ENCODE data around the gene PLB1. TPM values are rescaled to one million over a fixed set of nuclear protein-coding genes. Genes with fewer than 3 reads are reported as not detected.

Gene PLB1
- total RNA-seq, 1 experiment from 2014 or later: 0.44 TPM

DNA sequence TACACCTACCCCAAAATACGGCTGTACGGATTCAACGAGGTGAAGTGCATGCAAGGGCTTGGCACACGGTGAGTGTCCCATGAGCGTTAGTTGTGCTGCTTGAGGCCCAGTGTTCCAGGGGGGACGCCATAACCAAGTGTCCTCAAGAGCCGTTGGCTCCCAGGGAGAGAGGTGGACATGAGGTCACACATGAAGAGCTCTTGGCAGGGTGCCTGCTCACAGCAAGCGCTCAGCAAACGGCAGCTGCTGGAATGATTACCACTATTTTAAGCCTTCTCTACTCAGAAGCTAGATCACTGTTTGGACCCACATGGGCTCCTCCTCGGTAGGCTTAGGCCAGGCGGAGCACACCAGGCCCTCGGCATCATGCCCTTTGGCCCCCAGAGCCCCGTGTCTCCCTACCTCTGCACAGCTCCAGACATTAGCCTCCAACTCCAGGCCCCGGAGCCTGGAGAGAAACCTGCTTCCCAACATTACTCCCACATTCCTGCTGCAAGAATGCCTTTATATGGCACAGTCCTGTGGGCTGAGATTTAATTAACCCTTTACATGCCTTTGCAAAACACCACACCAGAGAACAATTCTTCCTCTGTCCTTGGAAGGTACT, 187.3 kb downstream of the PLB1 start:
- ChIA-PET POLR2A (interaction anchor here (0.6 to 1.0 kb wide), 2 partner anchors 10 to 209 kb away, joined by 3 read pairs; no protein-coding TSS in a partner anchor), CTCF (interaction anchor here (0.6 to 1.7 kb wide), 3 partner anchors 89 to 117 kb away, joined by 3 to 6 read pairs (median 3); no protein-coding TSS in a partner anchor)
- Mint-ChIP-seq H3K9me3 (peaks cover 13% of the 10 kb centered on the region), H3K27me3 (ENCODE audit: low read depth) (no peaks in the 10 kb centered on the region), H3K4me3 (no peak overlapping the region), H3K27ac (no peak overlapping the region), H3K36me3 (no peaks in the 10 kb centered on the region), H3K4me1 (peaks cover 25% of the 10 kb centered on the region)
- 0 out of 2 replicates have a peak, but pooled peaks have one; percentile 32 for TF ChIP-seq TEAD4 (CRISPR knock-in tag; IDR thresholded peaks at IDR 0.05)
- TF ChIP-seq, protein P1, sequence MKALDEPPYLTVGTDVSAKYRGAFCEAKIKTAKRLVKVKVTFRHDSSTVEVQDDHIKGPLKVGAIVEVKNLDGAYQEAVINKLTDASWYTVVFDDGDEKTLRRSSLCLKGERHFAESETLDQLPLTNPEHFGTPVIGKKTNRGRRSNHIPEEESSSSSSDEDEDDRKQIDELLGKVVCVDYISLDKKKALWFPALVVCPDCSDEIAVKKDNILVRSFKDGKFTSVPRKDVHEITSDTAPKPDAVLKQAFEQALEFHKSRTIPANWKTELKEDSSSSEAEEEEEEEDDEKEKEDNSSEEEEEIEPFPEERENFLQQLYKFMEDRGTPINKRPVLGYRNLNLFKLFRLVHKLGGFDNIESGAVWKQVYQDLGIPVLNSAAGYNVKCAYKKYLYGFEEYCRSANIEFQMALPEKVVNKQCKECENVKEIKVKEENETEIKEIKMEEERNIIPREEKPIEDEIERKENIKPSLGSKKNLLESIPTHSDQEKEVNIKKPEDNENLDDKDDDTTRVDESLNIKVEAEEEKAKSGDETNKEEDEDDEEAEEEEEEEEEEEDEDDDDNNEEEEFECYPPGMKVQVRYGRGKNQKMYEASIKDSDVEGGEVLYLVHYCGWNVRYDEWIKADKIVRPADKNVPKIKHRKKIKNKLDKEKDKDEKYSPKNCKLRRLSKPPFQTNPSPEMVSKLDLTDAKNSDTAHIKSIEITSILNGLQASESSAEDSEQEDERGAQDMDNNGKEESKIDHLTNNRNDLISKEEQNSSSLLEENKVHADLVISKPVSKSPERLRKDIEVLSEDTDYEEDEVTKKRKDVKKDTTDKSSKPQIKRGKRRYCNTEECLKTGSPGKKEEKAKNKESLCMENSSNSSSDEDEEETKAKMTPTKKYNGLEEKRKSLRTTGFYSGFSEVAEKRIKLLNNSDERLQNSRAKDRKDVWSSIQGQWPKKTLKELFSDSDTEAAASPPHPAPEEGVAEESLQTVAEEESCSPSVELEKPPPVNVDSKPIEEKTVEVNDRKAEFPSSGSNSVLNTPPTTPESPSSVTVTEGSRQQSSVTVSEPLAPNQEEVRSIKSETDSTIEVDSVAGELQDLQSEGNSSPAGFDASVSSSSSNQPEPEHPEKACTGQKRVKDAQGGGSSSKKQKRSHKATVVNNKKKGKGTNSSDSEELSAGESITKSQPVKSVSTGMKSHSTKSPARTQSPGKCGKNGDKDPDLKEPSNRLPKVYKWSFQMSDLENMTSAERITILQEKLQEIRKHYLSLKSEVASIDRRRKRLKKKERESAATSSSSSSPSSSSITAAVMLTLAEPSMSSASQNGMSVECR (CRISPR knock-in tag; IDR thresholded peaks at IDR 0.05; ENCODE audit: borderline replicate concordance): no peak
- ATAC-seq (peak; percentile 88), DNase-seq (ENCODE audit: low spot score) (no peak)

DNA sequence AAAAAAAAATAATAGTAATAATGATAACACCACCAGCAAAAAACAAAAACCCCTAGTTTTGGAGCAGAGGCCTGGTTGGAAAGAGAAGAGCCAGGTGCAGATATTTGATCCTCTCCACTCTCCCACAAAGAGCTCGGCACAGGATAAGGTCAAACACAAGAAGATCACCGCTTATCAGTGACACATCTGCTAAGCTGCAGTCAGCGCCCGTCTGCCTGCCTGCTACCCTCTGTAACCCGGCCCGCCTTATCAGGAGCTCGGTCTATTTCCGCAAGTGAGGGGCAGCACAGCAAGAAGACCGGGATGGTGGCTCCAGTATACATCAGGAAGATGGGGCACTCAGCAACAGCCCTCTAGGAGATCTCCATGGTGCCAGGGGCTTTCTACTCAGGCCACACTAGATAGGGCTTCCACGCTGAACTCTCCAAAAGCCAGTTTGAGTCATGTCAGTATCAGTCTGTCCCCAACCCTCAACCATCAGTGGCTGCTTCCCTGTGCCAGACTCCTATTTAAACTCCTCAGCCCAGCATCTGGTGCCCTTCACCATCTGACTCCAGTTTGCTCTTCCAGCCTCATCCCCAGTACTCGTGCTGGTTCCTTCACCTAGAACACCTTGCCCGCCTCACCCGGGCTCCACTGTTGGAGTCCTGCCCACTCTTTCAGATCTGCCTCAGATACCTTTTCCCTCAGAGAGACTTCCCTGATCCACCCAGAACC, 188.4 kb downstream of the PLB1 start:
- Mint-ChIP-seq H3K4me3 (no peak overlapping the region), H3K9me3 (peaks cover 13% of the 10 kb centered on the region), H3K4me1 (peaks cover 25% of the 10 kb centered on the region), H3K27ac (no peak overlapping the region), H3K27me3 (ENCODE audit: low read depth) (no peaks in the 10 kb centered on the region), H3K36me3 (no peaks in the 10 kb centered on the region)
- ChIA-PET POLR2A (no interaction called here), CTCF (interaction anchor here (1.7 kb wide), 1 partner anchor 90 kb away, joined by 6 read pairs; no protein-coding TSS in a partner anchor)
- ATAC-seq (no peak), DNase-seq (ENCODE audit: low spot score) (no peak)
- TF ChIP-seq JAZF1 (CRISPR knock-in tag; IDR thresholded peaks at IDR 0.05) (no peak), TEAD1 (CRISPR knock-in tag; IDR thresholded peaks at IDR 0.05) (no peak)

DNA sequence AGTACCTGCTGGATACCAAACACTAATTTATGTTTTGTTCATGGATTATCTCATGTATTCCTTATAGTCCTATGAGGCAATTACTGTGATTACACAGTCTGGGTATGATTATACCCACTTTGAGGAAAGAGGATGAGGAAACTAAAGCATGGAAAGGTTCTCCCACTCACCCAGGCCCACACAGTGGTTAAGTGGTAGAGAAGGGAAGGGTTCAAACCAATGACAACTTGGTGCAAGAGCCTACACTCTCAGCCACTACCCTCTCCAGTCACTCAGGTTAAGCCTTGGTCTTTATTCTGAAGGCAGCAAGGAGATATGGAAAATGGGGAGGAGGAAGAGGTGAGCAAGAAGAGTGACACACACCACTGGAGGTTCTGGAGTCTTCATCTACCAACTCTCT, 191.3 kb downstream of the PLB1 start:
- no peak overlapping the region for H3K27ac Mint-ChIP-seq
- H3K36me3 Mint-ChIP-seq: no peaks in the 10 kb centered on the region
- no peak overlapping the region for H3K4me3 Mint-ChIP-seq
- no peaks in the 10 kb centered on the region for H3K27me3 Mint-ChIP-seq (ENCODE audit: low read depth)
- peaks cover 16% of the 10 kb centered on the region for H3K4me1 Mint-ChIP-seq
- DNase-seq (ENCODE audit: low spot score): no peak
- TF ChIP-seq RELA (CRISPR knock-in tag; IDR thresholded peaks at IDR 0.05; ENCODE audit: borderline replicate concordance): no peak
- TF ChIP-seq, protein P2, sequence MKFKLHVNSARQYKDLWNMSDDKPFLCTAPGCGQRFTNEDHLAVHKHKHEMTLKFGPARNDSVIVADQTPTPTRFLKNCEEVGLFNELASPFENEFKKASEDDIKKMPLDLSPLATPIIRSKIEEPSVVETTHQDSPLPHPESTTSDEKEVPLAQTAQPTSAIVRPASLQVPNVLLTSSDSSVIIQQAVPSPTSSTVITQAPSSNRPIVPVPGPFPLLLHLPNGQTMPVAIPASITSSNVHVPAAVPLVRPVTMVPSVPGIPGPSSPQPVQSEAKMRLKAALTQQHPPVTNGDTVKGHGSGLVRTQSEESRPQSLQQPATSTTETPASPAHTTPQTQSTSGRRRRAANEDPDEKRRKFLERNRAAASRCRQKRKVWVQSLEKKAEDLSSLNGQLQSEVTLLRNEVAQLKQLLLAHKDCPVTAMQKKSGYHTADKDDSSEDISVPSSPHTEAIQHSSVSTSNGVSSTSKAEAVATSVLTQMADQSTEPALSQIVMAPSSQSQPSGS (CRISPR knock-in tag; IDR thresholded peaks at IDR 0.05; ENCODE audit: borderline replicate concordance, low read depth): no peak
- no peak for TF ChIP-seq TEAD4 (CRISPR knock-in tag; IDR thresholded peaks at IDR 0.05)
- no peak for TF ChIP-seq ZNF671 (CRISPR knock-in tag; IDR thresholded peaks at IDR 0.05)
- TF ChIP-seq ZNF232 (CRISPR knock-in tag; IDR thresholded peaks at IDR 0.05): no peak
- TF ChIP-seq ZNF396 (CRISPR knock-in tag; IDR thresholded peaks at IDR 0.05; ENCODE audit: borderline replicate concordance): no peak
- TF ChIP-seq, protein P3, sequence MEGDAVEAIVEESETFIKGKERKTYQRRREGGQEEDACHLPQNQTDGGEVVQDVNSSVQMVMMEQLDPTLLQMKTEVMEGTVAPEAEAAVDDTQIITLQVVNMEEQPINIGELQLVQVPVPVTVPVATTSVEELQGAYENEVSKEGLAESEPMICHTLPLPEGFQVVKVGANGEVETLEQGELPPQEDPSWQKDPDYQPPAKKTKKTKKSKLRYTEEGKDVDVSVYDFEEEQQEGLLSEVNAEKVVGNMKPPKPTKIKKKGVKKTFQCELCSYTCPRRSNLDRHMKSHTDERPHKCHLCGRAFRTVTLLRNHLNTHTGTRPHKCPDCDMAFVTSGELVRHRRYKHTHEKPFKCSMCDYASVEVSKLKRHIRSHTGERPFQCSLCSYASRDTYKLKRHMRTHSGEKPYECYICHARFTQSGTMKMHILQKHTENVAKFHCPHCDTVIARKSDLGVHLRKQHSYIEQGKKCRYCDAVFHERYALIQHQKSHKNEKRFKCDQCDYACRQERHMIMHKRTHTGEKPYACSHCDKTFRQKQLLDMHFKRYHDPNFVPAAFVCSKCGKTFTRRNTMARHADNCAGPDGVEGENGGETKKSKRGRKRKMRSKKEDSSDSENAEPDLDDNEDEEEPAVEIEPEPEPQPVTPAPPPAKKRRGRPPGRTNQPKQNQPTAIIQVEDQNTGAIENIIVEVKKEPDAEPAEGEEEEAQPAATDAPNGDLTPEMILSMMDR (IDR thresholded peaks at IDR 0.05): no peak
- TF ChIP-seq, protein P4, sequence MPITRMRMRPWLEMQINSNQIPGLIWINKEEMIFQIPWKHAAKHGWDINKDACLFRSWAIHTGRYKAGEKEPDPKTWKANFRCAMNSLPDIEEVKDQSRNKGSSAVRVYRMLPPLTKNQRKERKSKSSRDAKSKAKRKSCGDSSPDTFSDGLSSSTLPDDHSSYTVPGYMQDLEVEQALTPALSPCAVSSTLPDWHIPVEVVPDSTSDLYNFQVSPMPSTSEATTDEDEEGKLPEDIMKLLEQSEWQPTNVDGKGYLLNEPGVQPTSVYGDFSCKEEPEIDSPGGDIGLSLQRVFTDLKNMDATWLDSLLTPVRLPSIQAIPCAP (CRISPR knock-in tag; IDR thresholded peaks at IDR 0.05): no peak
- TF ChIP-seq FOXK1 (CRISPR knock-in tag; IDR thresholded peaks at IDR 0.05): no peak
- no peak for ATAC-seq
- POLR2A ChIA-PET: no interaction called here
- CTCF ChIA-PET: interaction anchor here (1.7 kb wide), 1 partner anchor 93 kb away, joined by 4 read pairs; no protein-coding TSS in a partner anchor
- H3K9me3 Mint-ChIP-seq: peaks cover 13% of the 10 kb centered on the region
